Erythroblast (primary cell): ENCODE data around the gene GNAL.

Experiments used
- GATA1 ChIP-seq: IDR thresholded peaks from 2 replicates; pipeline ENCODE4 v1.6.1; 2011; ENCODE audit warnings: low read depth, mild to moderate bottlenecking, control low read depth, low read length, moderate library complexity
- POLR2A ChIP-seq: IDR thresholded peaks from 2 replicates; pipeline ENCODE4 v1.6.1; 2011; ENCODE audit warnings: mild to moderate bottlenecking, low read length

DNA sequence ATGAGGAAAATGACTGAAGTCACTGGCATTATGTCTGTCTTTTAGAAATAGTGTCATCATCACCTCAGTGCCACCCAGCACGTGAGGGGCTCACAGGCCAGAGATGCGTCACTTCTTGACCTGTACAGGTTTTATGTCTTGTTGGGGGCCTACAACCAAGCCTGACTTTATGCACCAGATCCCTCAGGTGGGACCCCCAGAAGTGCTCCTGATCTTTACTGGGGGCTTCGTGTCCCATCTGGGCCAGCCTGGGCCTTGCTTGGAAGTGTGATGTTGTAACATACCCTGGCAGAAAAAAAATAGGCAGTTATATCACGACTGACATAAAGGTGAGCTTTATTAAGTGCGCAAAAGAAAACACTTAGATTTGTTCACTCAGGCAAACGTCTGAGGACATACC lies 21.5 kb upstream of the GNAL start:
- TF ChIP-seq POLR2A (no peak), GATA1 (no peak)
